ENCODE results near the gene OSBP2.
A peak's percentile ranks its signal among the peaks of the same experiment; 100 is the strongest.

The OSBP2 gene

DNA sequence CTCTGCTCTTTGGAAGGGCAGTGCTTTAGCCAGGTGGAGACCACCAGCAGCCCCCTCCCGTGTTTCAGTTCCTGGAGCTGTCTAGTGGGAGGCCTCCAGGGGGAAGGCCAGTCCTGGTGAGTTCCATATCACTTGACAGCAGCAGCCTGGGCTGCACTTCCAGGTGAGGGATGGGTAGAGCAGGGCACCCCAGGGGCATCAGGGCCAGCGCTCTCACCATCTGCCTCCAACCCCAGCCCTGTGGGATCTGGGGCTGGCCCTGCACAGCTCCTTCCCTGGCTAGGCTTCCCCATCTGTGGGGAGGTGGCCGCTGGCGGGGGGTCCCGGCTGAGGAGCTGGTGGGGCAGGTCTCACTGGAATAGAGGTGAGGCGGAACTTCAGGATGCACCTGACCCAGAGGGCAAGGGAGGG, 213.4 kb downstream of the OSBP2 start:
- Histone ChIP-seq H3K36me3 (ENCODE audit: control insufficient read depth, insufficient read depth, low read length) (no peaks in the 10 kb centered on the region), H3K56ac (ENCODE audit: low read length) (no peak overlapping the region), H2BK15ac (replicated peaks; ENCODE audit: low read depth) (no peak overlapping the region), H4K8ac (ENCODE audit: low read depth, low read length) (no peak overlapping the region), H3K4me1 (ENCODE audit: control insufficient read depth, low read depth, low read length) (no peaks in the 10 kb centered on the region), H3K23ac (ENCODE audit: low read length) (no peak overlapping the region), H3K4me3 (ENCODE audit: low read length) (no peak overlapping the region), H3K79me1 (ENCODE audit: low read length) (no peaks in the 10 kb centered on the region), H3K27ac (ENCODE audit: low read depth, low read length) (no peak overlapping the region), H4K5ac (ENCODE audit: low read length) (no peak overlapping the region), H3K9ac (ENCODE audit: low read length) (no peak overlapping the region), H3K27me3 (ENCODE audit: insufficient read depth, low read length, poor library complexity) (no peaks in the 10 kb centered on the region), H3K4ac (ENCODE audit: low read depth, low read length) (no peak overlapping the region), H2BK120ac (ENCODE audit: low read depth, low read length) (no peak overlapping the region), H3K18ac (ENCODE audit: low read length) (no peak overlapping the region), H3K4me2 (ENCODE audit: low read length) (no peak overlapping the region), H3K79me2 (ENCODE audit: control insufficient read depth, insufficient read depth, low read length) (no peaks in the 10 kb centered on the region), H2AK5ac (ENCODE audit: low read length) (no peak overlapping the region), H2BK5ac (ENCODE audit: low read length) (no peak overlapping the region)
- no CpG with 5 or more reads among the region's 6 CpGs for WGBS (ENCODE audit: extremely low coverage, insufficient coverage, low lambda C conversion rate)
- DNase-seq, result no peak

DNA sequence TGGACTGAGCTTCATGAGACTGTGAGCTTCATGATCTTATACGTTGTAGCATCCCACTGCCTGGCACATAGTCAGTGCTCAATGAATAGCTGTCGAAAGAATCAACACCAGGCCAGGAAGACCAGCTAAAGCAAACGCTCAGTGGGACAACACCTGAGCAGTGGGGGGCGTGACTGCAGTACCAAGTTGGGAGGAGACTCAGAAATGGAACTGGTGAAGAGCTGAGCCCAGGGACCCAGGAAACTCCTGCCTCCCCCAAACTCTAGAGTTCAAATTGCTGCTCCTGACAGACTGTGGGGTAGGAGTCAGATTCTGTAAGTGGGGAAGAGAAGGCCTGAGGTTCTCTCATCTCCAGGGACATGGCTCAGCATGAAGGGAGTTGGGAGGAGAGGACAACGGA, 214.6 kb downstream of the OSBP2 start:
- H2BK120ac ChIP-seq (ENCODE audit: low read depth, low read length), result no peak overlapping the region
- no peak overlapping the region for H2BK5ac ChIP-seq (ENCODE audit: low read length)

GRCh38 chr22:30910358-30910757, 215.7 kb downstream of the OSBP2 start:
- Histone ChIP-seq H3K27me3 (ENCODE audit: insufficient read depth, low read length, poor library complexity) (no peaks in the 10 kb centered on the region), H3K4me1 (ENCODE audit: control insufficient read depth, low read depth, low read length) (no peaks in the 10 kb centered on the region), H3K4me2 (ENCODE audit: low read length) (no peak overlapping the region), H3K36me3 (ENCODE audit: control insufficient read depth, insufficient read depth, low read length) (no peaks in the 10 kb centered on the region), H3K9ac (ENCODE audit: low read length) (no peak overlapping the region), H3K4ac (ENCODE audit: low read depth, low read length) (no peak overlapping the region), H3K79me2 (ENCODE audit: control insufficient read depth, insufficient read depth, low read length) (no peaks in the 10 kb centered on the region), H3K23ac (ENCODE audit: low read length) (no peak overlapping the region), H2BK15ac (replicated peaks; ENCODE audit: low read depth) (no peak overlapping the region), H2AK5ac (ENCODE audit: low read length) (no peak overlapping the region), H3K4me3 (ENCODE audit: low read length) (no peak overlapping the region), H2BK120ac (ENCODE audit: low read depth, low read length) (no peak overlapping the region), H3K18ac (ENCODE audit: low read length) (no peak overlapping the region), H3K79me1 (ENCODE audit: low read length) (no peaks in the 10 kb centered on the region), H3K27ac (ENCODE audit: low read depth, low read length) (no peak overlapping the region), H4K8ac (ENCODE audit: low read depth, low read length) (no peak overlapping the region), H4K5ac (ENCODE audit: low read length) (no peak overlapping the region), H2BK5ac (ENCODE audit: low read length) (no peak overlapping the region), H3K56ac (ENCODE audit: low read length) (no peak overlapping the region)
- no peak for DNase-seq
- no CpG with 5 or more reads among the region's 2 CpGs for WGBS (ENCODE audit: extremely low coverage, insufficient coverage, low lambda C conversion rate)

More for the DNA sequence above, 214.6 kb downstream of the OSBP2 start:
- Histone ChIP-seq H3K27me3 (ENCODE audit: insufficient read depth, low read length, poor library complexity) (no peaks in the 10 kb centered on the region), H3K36me3 (ENCODE audit: control insufficient read depth, insufficient read depth, low read length) (no peaks in the 10 kb centered on the region), H3K79me1 (ENCODE audit: low read length) (no peaks in the 10 kb centered on the region), H3K27ac (ENCODE audit: low read depth, low read length) (no peak overlapping the region), H3K18ac (ENCODE audit: low read length) (no peak overlapping the region), H3K9ac (ENCODE audit: low read length) (no peak overlapping the region), H4K5ac (ENCODE audit: low read length) (no peak overlapping the region), H3K4me2 (ENCODE audit: low read length) (no peak overlapping the region), H3K23ac (ENCODE audit: low read length) (no peak overlapping the region), H3K4ac (ENCODE audit: low read depth, low read length) (no peak overlapping the region), H2AK5ac (ENCODE audit: low read length) (no peak overlapping the region), H3K4me1 (ENCODE audit: control insufficient read depth, low read depth, low read length) (no peaks in the 10 kb centered on the region), H2BK15ac (replicated peaks; ENCODE audit: low read depth) (no peak overlapping the region), H4K8ac (ENCODE audit: low read depth, low read length) (no peak overlapping the region), H3K79me2 (ENCODE audit: control insufficient read depth, insufficient read depth, low read length) (no peaks in the 10 kb centered on the region), H3K4me3 (ENCODE audit: low read length) (no peak overlapping the region), H3K56ac (ENCODE audit: low read length) (no peak overlapping the region)
- no CpG with 5 or more reads among the region's 5 CpGs for WGBS (ENCODE audit: extremely low coverage, insufficient coverage, low lambda C conversion rate)
- DNase-seq, result no peak

DNA sequence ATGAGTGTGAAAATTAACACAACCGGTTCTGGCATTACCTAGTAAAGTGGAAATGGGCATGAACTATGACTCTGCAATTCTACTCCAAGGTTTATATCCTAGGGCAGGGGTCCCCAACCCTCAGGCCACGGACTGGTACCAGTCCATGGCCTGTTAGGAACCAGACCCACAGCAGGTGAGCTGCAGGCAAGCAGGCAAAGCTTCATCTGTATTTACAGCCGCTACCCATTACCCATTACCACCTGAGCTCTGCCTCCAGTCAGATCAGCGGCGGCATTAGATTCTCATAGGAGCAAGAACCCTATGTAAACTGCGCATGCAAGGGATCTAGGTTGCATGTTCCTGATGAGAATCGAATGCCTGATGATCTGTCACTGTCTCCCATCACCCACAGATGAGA, 224.1 kb downstream of the OSBP2 start:
- DNase-seq, result no peak
- Histone ChIP-seq H2BK5ac (ENCODE audit: low read length) (no peak overlapping the region), H3K4me1 (ENCODE audit: control insufficient read depth, low read depth, low read length) (no peaks in the 10 kb centered on the region), H3K4me3 (ENCODE audit: low read length) (no peak overlapping the region), H2AK5ac (ENCODE audit: low read length) (no peak overlapping the region), H3K27ac (ENCODE audit: low read depth, low read length) (no peak overlapping the region), H3K4ac (ENCODE audit: low read depth, low read length) (no peak overlapping the region), H3K56ac (ENCODE audit: low read length) (no peak overlapping the region), H3K23ac (ENCODE audit: low read length) (no peak overlapping the region), H3K79me2 (ENCODE audit: control insufficient read depth, insufficient read depth, low read length) (no peaks in the 10 kb centered on the region), H2BK120ac (ENCODE audit: low read depth, low read length) (no peak overlapping the region), H3K79me1 (ENCODE audit: low read length) (no peaks in the 10 kb centered on the region), H3K4me2 (ENCODE audit: low read length) (no peak overlapping the region), H4K8ac (ENCODE audit: low read depth, low read length) (no peak overlapping the region), H3K18ac (ENCODE audit: low read length) (no peak overlapping the region), H3K9ac (ENCODE audit: low read length) (no peak overlapping the region), H4K5ac (ENCODE audit: low read length) (no peak overlapping the region), H3K36me3 (ENCODE audit: control insufficient read depth, insufficient read depth, low read length) (no peaks in the 10 kb centered on the region), H2BK15ac (replicated peaks; ENCODE audit: low read depth) (no peak overlapping the region), H3K27me3 (ENCODE audit: insufficient read depth, low read length, poor library complexity) (no peaks in the 10 kb centered on the region)
- no CpG with 5 or more reads among the region's 7 CpGs for whole genome bisulfite sequencing (ENCODE audit: extremely low coverage, insufficient coverage, low lambda C conversion rate)

DNA sequence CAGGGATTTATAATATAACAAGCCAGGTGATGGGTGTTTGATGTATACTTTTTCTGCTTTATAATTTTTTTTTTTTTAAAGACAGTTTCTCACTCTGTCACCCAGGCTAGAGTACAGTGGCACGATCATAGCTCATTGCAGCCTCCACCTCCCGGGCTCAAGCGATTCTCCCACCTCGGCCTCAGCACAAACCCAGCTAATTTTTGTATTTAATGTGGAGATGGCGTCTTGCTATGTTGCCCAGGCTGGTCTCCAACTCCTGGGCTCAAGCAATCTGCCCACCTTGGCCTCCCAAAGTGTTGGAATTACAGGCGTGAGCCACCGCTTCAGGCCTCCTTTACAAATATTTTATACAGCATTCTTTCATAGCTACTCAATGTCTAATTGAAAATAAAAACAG, 225.3 kb downstream of the OSBP2 start:
- H3K4me3 ChIP-seq (ENCODE audit: low read length), result no peak overlapping the region
- no peak overlapping the region for H3K18ac ChIP-seq (ENCODE audit: low read length)
- no peak overlapping the region for H4K8ac ChIP-seq (ENCODE audit: low read depth, low read length)
- no peak overlapping the region for H3K9ac ChIP-seq (ENCODE audit: low read length)
- H3K27ac ChIP-seq (ENCODE audit: low read depth, low read length), result no peak overlapping the region
- WGBS (ENCODE audit: extremely low coverage, insufficient coverage, low lambda C conversion rate), result no CpG with 5 or more reads among the region's 7 CpGs
- H3K79me2 ChIP-seq (ENCODE audit: control insufficient read depth, insufficient read depth, low read length), result no peaks in the 10 kb centered on the region
- no peak overlapping the region for H3K4ac ChIP-seq (ENCODE audit: low read depth, low read length)
- H3K36me3 ChIP-seq (ENCODE audit: control insufficient read depth, insufficient read depth, low read length), result peaks cover 3% of the 10 kb centered on the region
- no peak for DNase-seq
- H2BK15ac ChIP-seq (replicated peaks; ENCODE audit: low read depth), result no peak overlapping the region
- H3K79me1 ChIP-seq (ENCODE audit: low read length), result no peaks in the 10 kb centered on the region
- no peak overlapping the region for H3K56ac ChIP-seq (ENCODE audit: low read length)
- no peak overlapping the region for H2BK5ac ChIP-seq (ENCODE audit: low read length)
- H3K23ac ChIP-seq (ENCODE audit: low read length), result no peak overlapping the region
- no peak overlapping the region for H2BK120ac ChIP-seq (ENCODE audit: low read depth, low read length)
- H3K4me1 ChIP-seq (ENCODE audit: control insufficient read depth, low read depth, low read length), result no peaks in the 10 kb centered on the region
- no peak overlapping the region for H3K4me2 ChIP-seq (ENCODE audit: low read length)
- H2AK5ac ChIP-seq (ENCODE audit: low read length), result no peak overlapping the region
- no peak overlapping the region for H4K5ac ChIP-seq (ENCODE audit: low read length)
- no peaks in the 10 kb centered on the region for H3K27me3 ChIP-seq (ENCODE audit: insufficient read depth, low read length, poor library complexity)

DNA sequence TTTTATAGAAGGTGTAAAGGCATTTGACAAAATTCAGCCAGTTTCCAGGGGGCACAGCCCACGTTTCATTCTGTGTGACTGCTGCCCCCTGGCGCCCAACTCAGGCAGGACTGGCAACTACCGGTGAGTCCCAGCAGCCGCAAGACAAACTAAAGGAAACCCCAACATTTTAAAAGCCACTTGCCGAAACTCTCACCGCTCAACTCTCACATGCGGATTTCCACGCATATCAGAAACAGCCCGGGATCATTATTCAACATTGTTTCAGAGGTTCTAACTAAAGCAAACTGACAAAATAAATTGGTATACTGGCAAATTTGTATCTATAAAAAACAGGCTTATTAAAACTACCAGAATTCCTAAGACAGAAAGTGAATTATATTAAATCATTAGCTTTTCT, 225.7 kb downstream of the OSBP2 start:
- Histone ChIP-seq H2BK5ac (ENCODE audit: low read length) (no peak overlapping the region), H3K18ac (ENCODE audit: low read length) (no peak overlapping the region), H3K36me3 (ENCODE audit: control insufficient read depth, insufficient read depth, low read length) (peaks cover 3% of the 10 kb centered on the region), H2BK15ac (replicated peaks; ENCODE audit: low read depth) (no peak overlapping the region), H2BK120ac (ENCODE audit: low read depth, low read length) (no peak overlapping the region), H3K79me2 (ENCODE audit: control insufficient read depth, insufficient read depth, low read length) (no peaks in the 10 kb centered on the region), H3K27ac (ENCODE audit: low read depth, low read length) (no peak overlapping the region), H3K27me3 (ENCODE audit: insufficient read depth, low read length, poor library complexity) (no peaks in the 10 kb centered on the region), H3K4me3 (ENCODE audit: low read length) (no peak overlapping the region), H2AK5ac (ENCODE audit: low read length) (no peak overlapping the region), H3K4me2 (ENCODE audit: low read length) (no peak overlapping the region), H3K4me1 (ENCODE audit: control insufficient read depth, low read depth, low read length) (no peaks in the 10 kb centered on the region), H3K23ac (ENCODE audit: low read length) (no peak overlapping the region), H4K5ac (ENCODE audit: low read length) (no peak overlapping the region), H3K56ac (ENCODE audit: low read length) (no peak overlapping the region), H3K79me1 (ENCODE audit: low read length) (no peaks in the 10 kb centered on the region), H3K9ac (ENCODE audit: low read length) (no peak overlapping the region), H4K8ac (ENCODE audit: low read depth, low read length) (no peak overlapping the region), H3K4ac (ENCODE audit: low read depth, low read length) (no peak overlapping the region)
- DNase-seq, result peak; percentile 67
- no CpG with 5 or more reads among the region's 9 CpGs for WGBS (ENCODE audit: extremely low coverage, insufficient coverage, low lambda C conversion rate)

All from mesendoderm (in vitro differentiated cells).